Measurements from ENCODE around the gene TMEM132E.

- TF ChIP-seq EZH2 (IDR thresholded peaks at IDR 0.05; ENCODE audit: borderline replicate concordance) (no peak), CTCF (IDR thresholded peaks at IDR 0.05; ENCODE audit: poor library complexity) (no peak), EZH2phosphoT487 (IDR thresholded peaks at IDR 0.05; ENCODE audit: low read depth, severe bottlenecking, unreplicated experiment) (no peak)
These were observed 54.4 kb downstream of the TMEM132E start for GRCh38 chr17:34633760-34634159.
